ENCODE data around the gene AOPEP. TPM values are rescaled to one million over a fixed set of nuclear protein-coding genes. Genes with fewer than 3 reads are reported as not detected.

Gene AOPEP
- total and polyA plus RNA-seq, 2 of the 13 experiments (the other 11 are each of a cell fraction or from before 2014, with no cell fraction given) = 22.2 to 41.6 TPM

DNA sequence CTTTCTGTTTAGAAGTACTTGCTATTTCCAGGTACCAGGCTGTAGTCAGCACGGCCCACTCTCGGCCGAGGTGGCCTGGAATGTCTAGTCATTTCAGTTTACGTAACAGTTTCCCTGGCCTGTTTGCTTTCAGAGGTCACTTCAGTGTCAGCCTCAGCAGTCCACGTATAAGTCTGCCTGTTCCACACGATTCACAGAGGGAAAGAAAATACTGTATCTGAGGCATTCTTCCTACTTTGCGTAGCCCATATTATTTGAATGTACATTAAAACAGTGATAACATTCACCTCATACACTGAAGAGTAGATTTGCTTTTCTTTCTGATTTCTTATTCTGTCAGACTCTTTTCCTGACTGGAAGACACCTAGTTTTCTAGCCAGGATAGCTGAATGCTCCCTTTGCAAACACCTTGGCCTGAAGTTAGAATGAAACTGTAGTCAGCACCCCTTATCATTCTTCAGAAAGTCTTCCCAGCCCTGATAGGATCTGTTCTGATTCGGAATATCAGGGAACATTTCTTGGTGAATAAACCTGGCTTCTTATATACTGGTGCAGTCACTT lies 140.9 kb downstream of the AOPEP start (continued):
- TF ChIP-seq ZFX (CRISPR knock-in tag; IDR thresholded peaks at IDR 0.05; ENCODE audit: low read depth) (peak; percentile 74), ZNF841 (CRISPR knock-in tag; IDR thresholded peaks at IDR 0.05; ENCODE audit: borderline replicate concordance) (no peak), ZNF281 (CRISPR knock-in tag; IDR thresholded peaks at IDR 0.05; ENCODE audit: borderline replicate concordance) (peak; percentile 39; the same call in 1 of the 2 replicates), PHF5A (CRISPR knock-in tag; IDR thresholded peaks at IDR 0.05; ENCODE audit: low read depth, unreplicated experiment) (no peak), ZSCAN31 (CRISPR knock-in tag; IDR thresholded peaks at IDR 0.05; ENCODE audit: low read depth) (0 out of 2 replicates have a peak, but pooled peaks have one; percentile 36), HIVEP1 (CRISPR knock-in tag; IDR thresholded peaks at IDR 0.05) (no peak), ZNF660 (CRISPR knock-in tag; IDR thresholded peaks at IDR 0.05; ENCODE audit: borderline replicate concordance, low read depth) (no peak), ZNF430 (CRISPR knock-in tag; IDR thresholded peaks at IDR 0.05) (no peak), ELF3 (CRISPR knock-in tag; IDR thresholded peaks at IDR 0.05) (peak; percentile 81), ZNF264 (CRISPR knock-in tag; IDR thresholded peaks at IDR 0.05) (peak; percentile 64; the same call in 1 of the 2 replicates), SOX13 (IDR thresholded peaks at IDR 0.05) (no peak), SOX13 (CRISPR knock-in tag; conservative IDR thresholded peaks at IDR 0.05 in 1 of 2, IDR thresholded peaks at IDR 0.05 in 1 of 2) (peak in 1 of 2 experiments; percentile 79; a peak in 2 of 4 replicates), ZNF790 (CRISPR knock-in tag; IDR thresholded peaks at IDR 0.05; ENCODE audit: borderline replicate concordance) (no peak), EP300 (IDR thresholded peaks at IDR 0.05; ENCODE audit: low read depth in 2 of 2, low read length in 2 of 2) (peak in 1 of 2 experiments; percentile 79; a peak in 2 of 4 replicates), EP300 (CRISPR knock-in tag; IDR thresholded peaks at IDR 0.05; ENCODE audit: borderline replicate concordance) (peak; percentile 54; the same call in 1 of the 2 replicates)
- TF ChIP-seq, protein P1, sequence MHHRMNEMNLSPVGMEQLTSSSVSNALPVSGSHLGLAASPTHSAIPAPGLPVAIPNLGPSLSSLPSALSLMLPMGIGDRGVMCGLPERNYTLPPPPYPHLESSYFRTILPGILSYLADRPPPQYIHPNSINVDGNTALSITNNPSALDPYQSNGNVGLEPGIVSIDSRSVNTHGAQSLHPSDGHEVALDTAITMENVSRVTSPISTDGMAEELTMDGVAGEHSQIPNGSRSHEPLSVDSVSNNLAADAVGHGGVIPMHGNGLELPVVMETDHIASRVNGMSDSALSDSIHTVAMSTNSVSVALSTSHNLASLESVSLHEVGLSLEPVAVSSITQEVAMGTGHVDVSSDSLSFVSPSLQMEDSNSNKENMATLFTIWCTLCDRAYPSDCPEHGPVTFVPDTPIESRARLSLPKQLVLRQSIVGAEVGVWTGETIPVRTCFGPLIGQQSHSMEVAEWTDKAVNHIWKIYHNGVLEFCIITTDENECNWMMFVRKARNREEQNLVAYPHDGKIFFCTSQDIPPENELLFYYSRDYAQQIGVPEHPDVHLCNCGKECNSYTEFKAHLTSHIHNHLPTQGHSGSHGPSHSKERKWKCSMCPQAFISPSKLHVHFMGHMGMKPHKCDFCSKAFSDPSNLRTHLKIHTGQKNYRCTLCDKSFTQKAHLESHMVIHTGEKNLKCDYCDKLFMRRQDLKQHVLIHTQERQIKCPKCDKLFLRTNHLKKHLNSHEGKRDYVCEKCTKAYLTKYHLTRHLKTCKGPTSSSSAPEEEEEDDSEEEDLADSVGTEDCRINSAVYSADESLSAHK (CRISPR knock-in tag; IDR thresholded peaks at IDR 0.05; ENCODE audit: borderline replicate concordance) = no peak
- TF ChIP-seq, protein P2, sequence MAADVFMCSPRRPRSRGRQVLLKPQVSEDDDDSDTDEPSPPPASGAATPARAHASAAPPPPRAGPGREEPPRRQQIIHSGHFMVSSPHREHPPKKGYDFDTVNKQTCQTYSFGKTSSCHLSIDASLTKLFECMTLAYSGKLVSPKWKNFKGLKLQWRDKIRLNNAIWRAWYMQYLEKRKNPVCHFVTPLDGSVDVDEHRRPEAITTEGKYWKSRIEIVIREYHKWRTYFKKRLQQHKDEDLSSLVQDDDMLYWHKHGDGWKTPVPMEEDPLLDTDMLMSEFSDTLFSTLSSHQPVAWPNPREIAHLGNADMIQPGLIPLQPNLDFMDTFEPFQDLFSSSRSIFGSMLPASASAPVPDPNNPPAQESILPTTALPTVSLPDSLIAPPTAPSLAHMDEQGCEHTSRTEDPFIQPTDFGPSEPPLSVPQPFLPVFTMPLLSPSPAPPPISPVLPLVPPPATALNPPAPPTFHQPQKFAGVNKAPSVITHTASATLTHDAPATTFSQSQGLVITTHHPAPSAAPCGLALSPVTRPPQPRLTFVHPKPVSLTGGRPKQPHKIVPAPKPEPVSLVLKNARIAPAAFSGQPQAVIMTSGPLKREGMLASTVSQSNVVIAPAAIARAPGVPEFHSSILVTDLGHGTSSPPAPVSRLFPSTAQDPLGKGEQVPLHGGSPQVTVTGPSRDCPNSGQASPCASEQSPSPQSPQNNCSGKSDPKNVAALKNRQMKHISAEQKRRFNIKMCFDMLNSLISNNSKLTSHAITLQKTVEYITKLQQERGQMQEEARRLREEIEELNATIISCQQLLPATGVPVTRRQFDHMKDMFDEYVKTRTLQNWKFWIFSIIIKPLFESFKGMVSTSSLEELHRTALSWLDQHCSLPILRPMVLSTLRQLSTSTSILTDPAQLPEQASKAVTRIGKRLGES (CRISPR knock-in tag; IDR thresholded peaks at IDR 0.05; ENCODE audit: borderline replicate concordance) = no peak
- TF ChIP-seq, protein P3, sequence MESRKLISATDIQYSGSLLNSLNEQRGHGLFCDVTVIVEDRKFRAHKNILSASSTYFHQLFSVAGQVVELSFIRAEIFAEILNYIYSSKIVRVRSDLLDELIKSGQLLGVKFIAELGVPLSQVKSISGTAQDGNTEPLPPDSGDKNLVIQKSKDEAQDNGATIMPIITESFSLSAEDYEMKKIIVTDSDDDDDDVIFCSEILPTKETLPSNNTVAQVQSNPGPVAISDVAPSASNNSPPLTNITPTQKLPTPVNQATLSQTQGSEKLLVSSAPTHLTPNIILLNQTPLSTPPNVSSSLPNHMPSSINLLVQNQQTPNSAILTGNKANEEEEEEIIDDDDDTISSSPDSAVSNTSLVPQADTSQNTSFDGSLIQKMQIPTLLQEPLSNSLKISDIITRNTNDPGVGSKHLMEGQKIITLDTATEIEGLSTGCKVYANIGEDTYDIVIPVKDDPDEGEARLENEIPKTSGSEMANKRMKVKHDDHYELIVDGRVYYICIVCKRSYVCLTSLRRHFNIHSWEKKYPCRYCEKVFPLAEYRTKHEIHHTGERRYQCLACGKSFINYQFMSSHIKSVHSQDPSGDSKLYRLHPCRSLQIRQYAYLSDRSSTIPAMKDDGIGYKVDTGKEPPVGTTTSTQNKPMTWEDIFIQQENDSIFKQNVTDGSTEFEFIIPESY (CRISPR knock-in tag; IDR thresholded peaks at IDR 0.05) = peak; percentile 51; the same call in 1 of the 2 replicates
